ENCODE data around the gene DPPA2.
"Not testable (repeated sequence)": the region's sequence is repeated elsewhere in the genome, so short reads cannot be mapped to it uniquely, and the experiment has no call there.

The DPPA2 gene

GRCh38 chr3:109316162-109316730 lies at the start of gene DPPA2:
DPPA2 (minus strand) TSS chr3:109316517; CDS start chr3:109314542, 1,975 bp downstream.
- DNase-seq: no peak

GRCh38 chr3:109364088-109364487 lies 47.8 kb upstream of the DPPA2 start:
- DNase-seq: no peak

- peak; percentile 5 for DNase-seq
These were observed 47.3 kb upstream of the DPPA2 start for GRCh38 chr3:109363634-109364033.

GRCh38 chr3:109362823-109363222 lies 46.5 kb upstream of the DPPA2 start:
- DNase-seq: no peak

- DNase-seq: not testable (repeated sequence)
These were observed 42.5 kb upstream of the DPPA2 start for GRCh38 chr3:109358809-109359208.

- DNase-seq: no peak
These were observed 40.3 kb upstream of the DPPA2 start for GRCh38 chr3:109356442-109357155.

GRCh38 chr3:109355625-109356441 lies 39.5 kb upstream of the DPPA2 start:
- DNase-seq: no peak

GRCh38 chr3:109353057-109353456 lies 36.7 kb upstream of the DPPA2 start:
- no peak for DNase-seq

GRCh38 chr3:109351231-109351630 lies 34.9 kb upstream of the DPPA2 start:
- no peak for DNase-seq

- DNase-seq: peak; percentile 60
These were observed 30.5 kb upstream of the DPPA2 start for GRCh38 chr3:109346770-109347295.

GRCh38 chr3:109346099-109346498 lies 29.8 kb upstream of the DPPA2 start:
- no peak for DNase-seq

- no peak for DNase-seq
These were observed 23.7 kb upstream of the DPPA2 start for GRCh38 chr3:109339714-109340648.

- DNase-seq: no peak
These were observed 22.9 kb upstream of the DPPA2 start for GRCh38 chr3:109339197-109339596.

- DNase-seq: no peak
These were observed 22.0 kb upstream of the DPPA2 start for GRCh38 chr3:109338322-109338721.

GRCh38 chr3:109337393-109337792 lies 21.1 kb upstream of the DPPA2 start, which contains the start of gene DPPA4:
DPPA4 (minus strand) TSS chr3:109337546; CDS start chr3:109337517, 29 bp downstream.
- DNase-seq: no peak

- DNase-seq: peak; percentile 34
These were observed 20.1 kb upstream of the DPPA2 start for GRCh38 chr3:109336291-109336861.

GRCh38 chr3:109334572-109334971 lies 18.3 kb upstream of the DPPA2 start:
- no peak for DNase-seq

GRCh38 chr3:109331692-109332091 lies 15.4 kb upstream of the DPPA2 start:
- DNase-seq: no peak

- no peak for DNase-seq
These were observed 14.1 kb upstream of the DPPA2 start for GRCh38 chr3:109330405-109330804.

GRCh38 chr3:109328202-109328601 lies 11.9 kb upstream of the DPPA2 start:
- no peak for DNase-seq

- no peak for DNase-seq
These were observed 9.3 kb upstream of the DPPA2 start for GRCh38 chr3:109325657-109326056.

GRCh38 chr3:109325109-109325508 lies 8.8 kb upstream of the DPPA2 start:
- no peak for DNase-seq

Measured in fibroblast of skin of right biceps (primary cell).